ENCODE data around the gene MATN3. TPM values are rescaled to one million over a fixed set of nuclear protein-coding genes. Genes with fewer than 3 reads are reported as not detected.
A peak's percentile ranks its signal among the peaks of the same experiment; 100 is the strongest.
"Not testable (repeated sequence)": the region's sequence is repeated elsewhere in the genome, so short reads cannot be mapped to it uniquely, and the experiment has no call there.

The MATN3 gene
- total RNA-seq, 1 donor from 2014 or later: not detected

DNA sequence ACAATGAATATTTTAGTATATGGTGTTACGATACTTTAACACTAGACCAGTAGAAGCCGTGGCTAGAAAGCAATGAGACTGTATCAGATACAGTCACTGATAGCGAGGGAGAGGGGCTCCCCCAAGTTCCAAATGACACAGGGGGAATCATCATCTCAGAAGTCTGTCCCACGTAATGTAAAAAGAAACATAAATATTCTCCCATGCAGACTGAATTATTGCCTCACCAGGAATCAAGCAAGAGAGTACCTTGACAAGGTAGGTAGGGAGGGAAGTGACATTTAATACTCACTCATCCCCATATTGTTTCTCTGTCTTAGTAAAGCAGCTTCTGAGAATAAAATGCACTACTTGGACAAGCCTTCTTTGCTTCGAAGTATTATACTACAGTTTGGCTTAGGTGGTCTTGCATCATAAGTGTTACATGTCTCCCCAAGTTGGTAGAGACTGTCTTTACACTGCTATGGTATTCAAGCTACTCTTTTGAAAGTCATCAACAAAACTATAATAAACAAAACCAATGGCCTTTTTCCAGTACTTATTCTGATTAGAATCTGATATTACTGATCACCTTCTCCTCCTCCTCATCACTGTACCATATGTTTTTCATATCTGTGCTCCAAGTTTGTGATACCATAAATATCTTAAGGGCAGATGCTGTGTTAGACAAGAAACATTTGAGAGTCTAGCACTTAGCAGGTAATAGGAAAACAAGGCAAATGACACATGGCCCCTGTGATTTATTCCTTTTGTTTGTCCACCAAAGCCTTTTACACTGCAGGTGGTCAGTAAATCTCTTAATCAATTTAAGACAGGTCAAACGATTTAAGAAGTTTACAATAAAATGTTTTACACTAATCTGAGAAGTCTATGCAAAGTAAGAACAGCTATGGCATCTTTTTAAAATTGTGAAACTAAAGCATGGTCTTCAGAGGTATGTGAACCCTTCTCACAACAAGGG is 36.3 kb upstream of the MATN3 start:
- peaks cover 25% of the 10 kb centered on the region for H3K36me3 Mint-ChIP-seq (ENCODE audit: low read depth)
- no peak for DNase-seq
- no peak overlapping the region for H3K4me3 Mint-ChIP-seq
- POLR2A ChIA-PET: interaction anchor here (2.1 kb wide), 1 partner anchor 13 kb away, joined by 6 read pairs; no protein-coding TSS in a partner anchor
- no peak for ATAC-seq (ENCODE audit: low read depth)
- CTCF ChIA-PET: interaction anchor here (2.3 to 4.1 kb wide), 2 partner anchors 34 to 93 kb away, joined by 8 to 18 read pairs; no protein-coding TSS in a partner anchor
- peaks cover under 1% of the 10 kb centered on the region for H3K27me3 Mint-ChIP-seq
- intact Hi-C loops (cut with micrococcal nuclease): loop anchor here (1.0 kb wide), 1 partner anchor 12 kb away; no protein-coding TSS in a partner anchor
- peak overlapping the region; percentile 1 for H3K27ac Mint-ChIP-seq
- TF ChIP-seq, protein P1, sequence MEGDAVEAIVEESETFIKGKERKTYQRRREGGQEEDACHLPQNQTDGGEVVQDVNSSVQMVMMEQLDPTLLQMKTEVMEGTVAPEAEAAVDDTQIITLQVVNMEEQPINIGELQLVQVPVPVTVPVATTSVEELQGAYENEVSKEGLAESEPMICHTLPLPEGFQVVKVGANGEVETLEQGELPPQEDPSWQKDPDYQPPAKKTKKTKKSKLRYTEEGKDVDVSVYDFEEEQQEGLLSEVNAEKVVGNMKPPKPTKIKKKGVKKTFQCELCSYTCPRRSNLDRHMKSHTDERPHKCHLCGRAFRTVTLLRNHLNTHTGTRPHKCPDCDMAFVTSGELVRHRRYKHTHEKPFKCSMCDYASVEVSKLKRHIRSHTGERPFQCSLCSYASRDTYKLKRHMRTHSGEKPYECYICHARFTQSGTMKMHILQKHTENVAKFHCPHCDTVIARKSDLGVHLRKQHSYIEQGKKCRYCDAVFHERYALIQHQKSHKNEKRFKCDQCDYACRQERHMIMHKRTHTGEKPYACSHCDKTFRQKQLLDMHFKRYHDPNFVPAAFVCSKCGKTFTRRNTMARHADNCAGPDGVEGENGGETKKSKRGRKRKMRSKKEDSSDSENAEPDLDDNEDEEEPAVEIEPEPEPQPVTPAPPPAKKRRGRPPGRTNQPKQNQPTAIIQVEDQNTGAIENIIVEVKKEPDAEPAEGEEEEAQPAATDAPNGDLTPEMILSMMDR (IDR thresholded peaks at IDR 0.05): no peak
- H3K4me1 Mint-ChIP-seq: peaks cover 39% of the 10 kb centered on the region
- H3K9me3 Mint-ChIP-seq: no peaks in the 10 kb centered on the region

DNA sequence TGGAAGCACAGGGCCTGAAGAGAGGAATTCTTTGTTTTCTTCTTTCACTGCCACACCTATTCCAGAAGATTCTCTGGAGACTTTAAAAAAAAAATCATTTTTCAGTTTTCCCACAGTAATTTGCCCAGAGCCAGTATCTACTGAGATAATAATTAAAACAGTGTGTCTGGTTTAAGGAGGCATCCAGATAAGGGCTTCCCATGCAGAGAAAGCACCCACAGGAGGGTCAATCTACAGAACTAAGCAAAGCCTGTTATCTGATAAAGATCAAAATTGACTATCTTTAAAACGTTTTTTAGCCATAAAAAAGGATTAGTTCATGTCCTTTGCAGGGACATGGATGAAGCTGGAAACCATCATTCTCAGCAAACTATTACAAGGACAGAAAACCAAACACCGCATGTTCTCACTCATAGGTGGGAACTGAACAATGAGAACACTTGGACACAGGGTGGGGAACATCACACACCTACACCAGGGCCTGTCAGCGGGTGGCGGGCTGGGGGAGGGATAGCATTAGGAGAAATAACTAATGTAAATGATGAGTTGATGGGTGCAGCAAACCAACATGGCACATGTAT is 33.3 kb upstream of the MATN3 start:
- ATAC-seq (ENCODE audit: low read depth); H3K27me3 Mint-ChIP-seq; H3K27ac Mint-ChIP-seq; DNase-seq; H3K4me3 Mint-ChIP-seq; H3K9me3 Mint-ChIP-seq; intact Hi-C loops (cut with micrococcal nuclease): not testable (repeated sequence)
- ChIA-PET CTCF (interaction anchor here (1.3 kb wide), 1 partner anchor 30 kb away, joined by 3 read pairs; no protein-coding TSS in a partner anchor), POLR2A (interaction anchor here (0.6 kb wide), 1 partner anchor 768 kb away, joined by 3 read pairs; no protein-coding TSS in a partner anchor)
- Mint-ChIP-seq H3K36me3 (ENCODE audit: low read depth) (peaks cover 32% of the 10 kb centered on the region), H3K4me1 (peaks cover 52% of the 10 kb centered on the region)

- peaks cover 35% of the 10 kb centered on the region for H3K36me3 Mint-ChIP-seq (ENCODE audit: low read depth)
- TF ChIP-seq, protein P1 (IDR thresholded peaks at IDR 0.05): no peak
- no peaks in the 10 kb centered on the region for H3K9me3 Mint-ChIP-seq
- H3K27ac Mint-ChIP-seq: no peak overlapping the region
- ATAC-seq (ENCODE audit: low read depth) (no peak), DNase-seq (no peak)
- no peaks in the 10 kb centered on the region for H3K27me3 Mint-ChIP-seq
- peaks cover 50% of the 10 kb centered on the region for H3K4me1 Mint-ChIP-seq
- H3K4me3 Mint-ChIP-seq: no peak overlapping the region
- POLR2A ChIA-PET: interaction anchor here (1.7 kb wide), 1 partner anchor 7 kb away, joined by 5 read pairs; the partner anchor contains the start of gene LAPTM4A
- CTCF ChIA-PET: interaction anchor here (1.3 kb wide), 1 partner anchor 29 kb away, joined by 3 read pairs; no protein-coding TSS in a partner anchor
- intact Hi-C loops (cut with micrococcal nuclease): no loop called here
Observed at GRCh38 chr2:20044778-20045177, 32.3 kb upstream of the MATN3 start.

- ChIA-PET CTCF (no interaction called here), POLR2A (interaction anchor here (0.7 kb wide), 1 partner anchor 55 kb away, joined by 7 read pairs; no protein-coding TSS in a partner anchor)
- TF ChIP-seq, protein P1 (IDR thresholded peaks at IDR 0.05): no peak
- no peaks in the 10 kb centered on the region for H3K9me3 Mint-ChIP-seq
- no peaks in the 10 kb centered on the region for H3K27me3 Mint-ChIP-seq
- H3K27ac Mint-ChIP-seq: no peak overlapping the region
- H3K4me1 Mint-ChIP-seq: peaks cover 41% of the 10 kb centered on the region
- no peak for ATAC-seq (ENCODE audit: low read depth)
- intact Hi-C loops (cut with micrococcal nuclease): no loop called here
- peaks cover 52% of the 10 kb centered on the region for H3K36me3 Mint-ChIP-seq (ENCODE audit: low read depth)
- no peak for DNase-seq
- no peak overlapping the region for H3K4me3 Mint-ChIP-seq
Observed at GRCh38 chr2:20042531-20042930, 30.1 kb upstream of the MATN3 start.

- ChIA-PET POLR2A (no interaction called here), CTCF (no interaction called here)
- Mint-ChIP-seq H3K9me3 (no peaks in the 10 kb centered on the region), H3K27me3 (no peaks in the 10 kb centered on the region), H3K36me3 (ENCODE audit: low read depth) (peaks cover 63% of the 10 kb centered on the region), H3K27ac (no peak overlapping the region), H3K4me3 (no peak overlapping the region), H3K4me1 (peaks cover 51% of the 10 kb centered on the region)
- DNase-seq (no peak), ATAC-seq (ENCODE audit: low read depth) (no peak)
- TF ChIP-seq, protein P1 (IDR thresholded peaks at IDR 0.05): no peak
- intact Hi-C loops (cut with micrococcal nuclease): no loop called here
Observed at GRCh38 chr2:20040489-20041172, 28.2 kb upstream of the MATN3 start.
